Spinal cord (tissue), 10 donors: ENCODE results near the gene MPL. TPM values are rescaled to one million over a fixed set of nuclear protein-coding genes. Genes with fewer than 3 reads are reported as not detected.
"Not testable (repeated sequence)": the region's sequence is repeated elsewhere in the genome, so short reads cannot be mapped to it uniquely, and the experiment has no call there.

Experiments
- DNase-seq, 6 donors: peaks; one replicate each; pipeline versions ENCODE4 v3.0.0 to v3.0.0-alpha.2; 2013 to 2015; ENCODE audit warnings: low spot score in 6 of 6, low read depth in 4 of 6
- H3K27ac ChIP-seq: one replicate; pipeline ENCODE4 v1.5.1; 2013; ENCODE audit warnings: low read depth, low read length, control low read depth
- H3K27me3 ChIP-seq: one replicate; pipeline ENCODE4 v1.6.1; 2013; ENCODE audit warnings: low read length; ENCODE audit not compliant: control insufficient read depth, insufficient read depth
- H3K36me3 ChIP-seq: one replicate; pipeline ENCODE4 v1.6.1; 2013; ENCODE audit warnings: low read length; ENCODE audit not compliant: control insufficient read depth, insufficient read depth
- H3K4me1 ChIP-seq: one replicate; pipeline ENCODE4 v1.6.1; 2013; ENCODE audit warnings: low read length; ENCODE audit not compliant: control insufficient read depth, insufficient read depth
- H3K4me3 ChIP-seq: one replicate; pipeline ENCODE4 v1.5.1; 2013; ENCODE audit warnings: low read depth, low read length, control low read depth
- H3K9me3 ChIP-seq: one replicate; pipeline ENCODE4 v1.6.1; 2013; ENCODE audit warnings: low read length; ENCODE audit not compliant: control insufficient read depth, insufficient read depth
- WGBS: methylation state at CpG from one replicate; pipeline ENCODE4 v1.1.5; 2013; ENCODE audit warnings: missing lambda C conversion rate; ENCODE audit not compliant: insufficient coverage; 5-methylcytosine and 5-hydroxymethylcytosine counted together
- polyA plus RNA-seq, 2 donors: library from polyadenylated mRNA; unstranded; fragments of 120-200 nt; gene quantifications; one replicate each; pipeline ENCODE4 v1.2.1, GENCODE V29; 2013; ENCODE audit not compliant: insufficient read length in 2 of 2
- total RNA-seq, 2 donors: library from RNA; depleted of rRNA in 1 of 2; stranded (reverse); fragments of 120-200 nt in 1 of 2; fragments of >200 nt in 1 of 2; gene quantifications; one replicate each; pipeline versions ENCODE4 v1.2.3 to v1.2.4, GENCODE V29; 2013 to 2014
- donor health status: healthy.

MPL gene
- total and polyA plus RNA-seq, 4 donors, result 0.11 to 1.2 (median 0.40) TPM

DNA sequence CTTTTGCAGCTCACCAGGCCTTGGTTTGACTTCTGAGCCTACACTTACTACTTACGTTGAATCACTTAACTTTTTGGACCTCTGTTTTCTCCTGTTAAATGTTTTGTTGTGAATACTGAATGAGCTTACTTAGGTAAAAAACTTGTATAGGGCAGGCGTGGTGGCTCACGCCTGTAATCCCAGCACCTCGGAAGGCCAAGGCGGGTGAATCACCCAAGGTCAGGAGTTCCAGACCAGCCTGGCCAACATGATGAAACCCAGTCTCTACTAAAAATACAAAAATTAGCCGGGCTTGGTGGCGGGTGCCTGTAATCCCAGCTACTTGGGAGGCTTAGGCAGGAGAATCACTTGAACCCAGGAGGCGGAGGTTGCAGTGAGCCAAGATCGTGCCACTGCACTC lies 62.8 kb downstream of the MPL start:
- not testable (repeated sequence) for H3K4me1 ChIP-seq, DNase-seq, H3K9me3 ChIP-seq, H3K4me3 ChIP-seq, H3K27me3 ChIP-seq, H3K27ac ChIP-seq
- peaks cover 35% of the 10 kb centered on the region for H3K36me3 ChIP-seq
- 100% methylated on average over 4 of the region's 9 CpGs for WGBS

DNA sequence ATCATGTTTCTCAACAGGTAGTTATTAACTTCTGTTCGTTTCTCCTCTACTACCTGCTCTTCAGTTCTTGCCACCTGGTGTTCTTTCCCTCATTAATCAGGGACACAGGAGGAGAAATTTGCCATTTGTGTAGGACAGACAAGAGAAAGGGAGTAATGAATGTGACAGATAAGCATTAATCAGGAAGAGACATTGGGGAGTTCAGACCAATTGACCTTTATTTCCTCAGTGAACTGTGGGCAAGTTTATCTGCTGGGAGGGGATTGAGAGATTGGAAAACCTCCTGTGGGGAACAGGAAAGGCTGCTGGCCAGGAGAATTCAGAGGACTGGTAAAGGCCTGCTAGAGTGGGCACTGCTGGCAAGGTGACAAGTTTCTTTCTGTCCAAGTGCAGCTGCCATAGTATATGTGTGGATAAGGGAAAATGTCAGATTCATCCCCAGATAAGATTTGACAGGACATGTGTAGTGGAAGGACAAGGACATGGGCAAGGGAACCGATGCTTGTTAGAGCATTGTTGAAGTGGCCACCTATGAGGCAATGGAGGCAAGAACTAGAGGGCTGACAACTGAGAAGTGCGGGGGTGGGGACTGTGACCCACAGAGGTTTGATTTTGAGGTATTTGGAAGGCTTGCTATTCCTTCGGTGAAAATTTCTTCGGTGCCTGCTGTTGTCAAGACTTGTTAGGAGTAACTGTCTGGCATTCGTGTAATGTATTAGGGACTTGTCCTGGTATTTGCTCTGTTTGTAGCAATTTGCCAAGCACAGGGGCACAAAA lies 64.7 kb downstream of the MPL start:
- Histone ChIP-seq H3K4me3 (no peak overlapping the region), H3K4me1 (no peaks in the 10 kb centered on the region), H3K27me3 (no peaks in the 10 kb centered on the region), H3K36me3 (peaks cover 52% of the 10 kb centered on the region), H3K9me3 (no peaks in the 10 kb centered on the region), H3K27ac (no peak overlapping the region)
- DNase-seq, result no peak
- WGBS, result 87% methylated on average over 4 of the region's 6 CpGs

Other genes with a start within 250 kb of the MPL start
- 10 to 100 TPM; 35.7 to 66.6 TPM for gene EBNA1BP2, start 165.5 kb upstream of the MPL start, total RNA-seq
- 10 to 100 TPM; 66.2 to 68.0 TPM for gene EBNA1BP2, start 165.5 kb upstream of the MPL start, polyA plus RNA-seq
- 1 to 10 TPM; 2.9 to 6.9 TPM for gene CFAP57, start 165.5 kb upstream of the MPL start, total RNA-seq
- 1 to 10 TPM; 4.5 to 6.3 TPM for gene CFAP57, start 165.5 kb upstream of the MPL start, polyA plus RNA-seq
- 10 to 100 TPM in 1 of 2 donors, 1 to 10 TPM in 1; 7.5 to 19.3 TPM for gene TMEM125, start 67.8 kb upstream of the MPL start, total RNA-seq
- 10 to 100 TPM; 10.1 to 10.9 TPM for gene TMEM125, start 67.8 kb upstream of the MPL start, polyA plus RNA-seq
- under 1 TPM in 1 of 2 donors, not detected in 1; 0.10 TPM for gene C1orf210, start 52.2 kb upstream of the MPL start, total RNA-seq
- under 1 TPM in 1 of 2 donors, not detected in 1; 0.18 TPM for gene C1orf210, start 52.2 kb upstream of the MPL start, polyA plus RNA-seq
- 10 to 100 TPM; 16.3 to 32.3 TPM for gene TIE1, start 36.8 kb upstream of the MPL start, total RNA-seq
- 10 to 100 TPM; 24.5 to 27.5 TPM for gene TIE1, start 36.8 kb upstream of the MPL start, polyA plus RNA-seq
- 10 to 100 TPM; 11.1 to 16.3 TPM for gene CDC20, start 21.2 kb downstream of the MPL start, total RNA-seq
- 10 to 100 TPM; 19.5 to 21.6 TPM for gene CDC20, start 21.2 kb downstream of the MPL start, polyA plus RNA-seq
- 10 to 100 TPM; 50.5 to 66.5 TPM for gene ELOVL1, start 30.2 kb downstream of the MPL start, total RNA-seq
- 100 to 1,000 TPM in 1 of 2 donors, 10 to 100 TPM in 1; 88.2 to 101 TPM for gene ELOVL1, start 30.2 kb downstream of the MPL start, polyA plus RNA-seq
- gene MED8, start 52.0 kb downstream of the MPL start, total RNA-seq, result 10 to 100 TPM; 31.1 to 39.7 TPM
- gene MED8, start 52.0 kb downstream of the MPL start, polyA plus RNA-seq, result 10 to 100 TPM; 39.2 to 45.7 TPM
- gene SZT2, start 52.1 kb downstream of the MPL start, total RNA-seq, result 10 to 100 TPM; 26.9 to 28.6 TPM
- 10 to 100 TPM; 23.1 to 37.8 TPM for gene SZT2, start 52.1 kb downstream of the MPL start, polyA plus RNA-seq
- gene HYI, start 116.1 kb downstream of the MPL start, total RNA-seq, result 10 to 100 TPM; 23.4 to 88.1 TPM
- gene HYI, start 116.1 kb downstream of the MPL start, polyA plus RNA-seq, result 10 to 100 TPM; 51.9 to 63.7 TPM
- 10 to 100 TPM; 51.0 to 78.1 TPM for gene PTPRF, start 193.1 kb downstream of the MPL start, total RNA-seq
- gene PTPRF, start 193.1 kb downstream of the MPL start, polyA plus RNA-seq, result 100 to 1,000 TPM; 107 to 114 TPM